GM12878 (cell line): ENCODE measurements around the gene SEMA3D. TPM values are rescaled to one million over a fixed set of nuclear protein-coding genes. Genes with fewer than 3 reads are reported as not detected.

Source experiments
- ATAC-seq: fragments of 200-7000 bp; cut with Tn5 transposase; 3 replicates; pipeline ENCODE4 v1.9.1; 2020; ENCODE audit warnings: mild to moderate bottlenecking, moderate library complexity
- BruUV-seq: library from RNA; stranded (reverse); fragments of 400-500 nt; replicated peaks from 2 replicates; lab custom pipeline; 2021; lab: Mats Ljungman, UMichigan
- CTCF ChIA-PET: fragments of 300-600 bp; sonication (Branson Sonifier 250); formaldehyde crosslinking; extraction: SDS; loops from one replicate; lab custom pipeline; 2021; ENCODE audit warnings: inconsistent platforms; lab: Yijun Ruan, JAX
- POLR2A ChIA-PET: fragments of 350-600 bp; formaldehyde crosslinking; extraction: SDS; loops from one replicate; lab custom pipeline; 2021; ENCODE audit warnings: inconsistent platforms; lab: Charles Lee
- RAD21 ChIA-PET: fragments of 300-600 bp; sonication (Branson Sonifier 250); formaldehyde crosslinking; loops from one replicate; lab custom pipeline; 2023; ENCODE audit warnings: antibody characterized with exemption; ENCODE audit not compliant: unreplicated experiment; lab: Charles Lee
- SMC1A ChIA-PET: fragments of 300-600 bp; sonication (Branson Sonifier 250); formaldehyde crosslinking; loops from one replicate; lab custom pipeline; 2023; ENCODE audit not compliant: unreplicated experiment, uncharacterized antibody; lab: Charles Lee
- DNase-seq: peaks from one replicate; pipeline ENCODE4 v3.0.0-alpha.2; 2011; ENCODE audit warnings: low read depth, low spot score
- FAIRE-seq: peaks from 3 replicates; lab custom pipeline; 2011; peaks lifted over from hg19 to GRCh38; lab: Jason Lieb, UNC
- H2AFZ ChIP-seq: 2 replicates; pipeline ENCODE4 v1.6.0; 2011; ENCODE audit warnings: low read depth, low read length, control low read depth; ENCODE audit not compliant: control insufficient read depth
- H3K27ac ChIP-seq: 2 replicates; pipeline ENCODE4 v1.5.1; 2011; ENCODE audit warnings: control low read depth; ENCODE audit not compliant: control insufficient read depth, insufficient read depth
- H3K27me3 ChIP-seq, 2 experiments: replicated peaks in 1 of 2; 2 replicates each; pipeline versions ENCODE4 v1.6.0 to v1.6.1; 2011; ENCODE audit warnings: low read length in 1 of 2; ENCODE audit not compliant: control insufficient read depth in 2 of 2, insufficient read depth in 2 of 2
- H3K36me3 ChIP-seq, 2 experiments: 2 replicates each; pipeline ENCODE4 v1.5.1; 2011; ENCODE audit warnings: low read length in 1 of 2; ENCODE audit not compliant: control insufficient read depth in 2 of 2, insufficient read depth in 2 of 2
- H3K4me1 ChIP-seq: 2 replicates; pipeline ENCODE4 v1.6.1; 2011; ENCODE audit warnings: mild to moderate bottlenecking, low read length, moderate library complexity, mixed read lengths; ENCODE audit not compliant: control insufficient read depth, insufficient read depth
- H3K4me2 ChIP-seq: 2 replicates; pipeline ENCODE4 v1.6.0; 2011; ENCODE audit warnings: control low read depth; ENCODE audit not compliant: control insufficient read depth, insufficient read depth
- H3K4me3 ChIP-seq: fragments of 200-600 bp; sonication (generic); 2 replicates; pipeline ENCODE4 v1.5.1; 2016
- H3K79me2 ChIP-seq: 2 replicates; pipeline ENCODE4 v1.6.0; 2011; ENCODE audit warnings: low read length; ENCODE audit not compliant: control insufficient read depth, insufficient read depth
- H3K9ac ChIP-seq: 2 replicates; pipeline ENCODE4 v1.8.0; 2011; ENCODE audit warnings: low read length, control low read depth, mixed read lengths; ENCODE audit not compliant: control insufficient read depth, insufficient read depth
- H3K9me3 ChIP-seq: replicated peaks from 3 replicates; pipeline ENCODE4 v1.5.1; 2011; ENCODE audit warnings: mild to moderate bottlenecking, low read length; ENCODE audit not compliant: control insufficient read depth, insufficient read depth
- H4K20me1 ChIP-seq: 2 replicates; pipeline ENCODE4 v1.6.0; 2011; ENCODE audit not compliant: control insufficient read depth, insufficient read depth
- CHD1 ChIP-seq: IDR thresholded peaks from 2 replicates; pipeline ENCODE4 v1.6.1; 2012; ENCODE audit warnings: low read depth, low read length, improper control_type of control experiment
- HCFC1 ChIP-seq: fragments of 150-350 bp; IDR thresholded peaks from 2 replicates; pipeline ENCODE4 v1.6.1; 2014; ENCODE audit warnings: low read length
- KAT2A ChIP-seq: conservative IDR thresholded peaks from 2 replicates; pipeline ENCODE4 v1.6.1; 2011; ENCODE audit warnings: low read depth, low read length; ENCODE audit not compliant: control insufficient read depth
- MXI1 ChIP-seq: fragments of 150-350 bp; IDR thresholded peaks from 2 replicates; pipeline ENCODE4 v1.6.1; 2011; ENCODE audit warnings: low read depth, mild to moderate bottlenecking, inconsistent platforms, low read length, improper control_type of control experiment
- RELA ChIP-seq: fragments of 450-650 bp; IDR thresholded peaks from 2 replicates; pipeline ENCODE4 v1.8.0; 2014; ENCODE audit warnings: borderline replicate concordance; ENCODE audit not compliant: partially characterized antibody
- SMAD5 ChIP-seq: IDR thresholded peaks from 2 replicates; pipeline ENCODE4 v1.6.1; 2016; ENCODE audit warnings: antibody characterized with exemption, low read depth
- SMARCA5 ChIP-seq: fragments of 450-650 bp; IDR thresholded peaks from 2 replicates; pipeline ENCODE4 v1.6.1; 2017; ENCODE audit warnings: mild to moderate bottlenecking
- TBL1XR1 ChIP-seq: IDR thresholded peaks from 2 replicates; pipeline ENCODE4 v1.6.1; 2012; ENCODE audit warnings: low read depth, low read length, improper control_type of control experiment
- TCF3 ChIP-seq: IDR thresholded peaks from 2 replicates; pipeline ENCODE4 v1.6.1; 2012; ENCODE audit warnings: low read depth, mild to moderate bottlenecking, low read length, borderline replicate concordance; ENCODE audit not compliant: insufficient read depth
- ZBED1 ChIP-seq: IDR thresholded peaks from 2 replicates; pipeline ENCODE4 v1.6.1; 2016; ENCODE audit warnings: borderline replicate concordance
- WGBS: methylation state at CpG from one replicate; pipeline ENCODE4 v1.1.6; 2016; ENCODE audit warnings: low lambda C conversion rate; ENCODE audit not compliant: insufficient replicate concordance, insufficient coverage; ENCODE audit errors: missing lambda C conversion rate; 5-methylcytosine and 5-hydroxymethylcytosine counted together
- in situ Hi-C: fragments of 300-500 bp; cut with MboI; formaldehyde crosslinking; loops from 9 replicates; pipeline ENCODE4 v1.14.3; 2018; ENCODE audit warnings: mixed read lengths
- intact Hi-C: fragments of 100-400 bp; cut with micrococcal nuclease; formaldehyde crosslinking; loops from one replicate; pipeline ENCODE4 v1.14.2; 2022; ENCODE audit not compliant: unreplicated experiment
- polyA plus RNA-seq, 11 experiments: library from polyadenylated mRNA; depleted of rRNA in 4 of 11; unstranded in 6 of 11; stranded (reverse) in 5 of 11; fragments of >200 nt; fragmentation: Nextera tagmentation in 4 of 11; fragmentation: Illumina TruSeq in 1 of 11; extraction: Ambion mirVana in 4 of 11; extraction: Trizol in 1 of 11; gene quantifications; 1 replicate in 1 of 11; 2 replicates in 10 of 11; pipeline versions ENCODE4 v1.2.1 to v1.2.3, GENCODE V29; 2011 to 2016; ENCODE audit warnings: inconsistent platforms in 2 of 11, missing spikeins in 2 of 11, low read depth in 1 of 11
- total RNA-seq, 4 experiments: library from RNA; depleted of rRNA in 3 of 4; stranded (reverse); fragments of >200 nt in 3 of 4; fragmentation: Illumina TruSeq in 1 of 4; extraction: Trizol in 1 of 4; gene quantifications; 2 replicates each; pipeline versions ENCODE4 v1.2.1 to v1.2.3, GENCODE V29; 2013 to 2021
- TF ChIP-seq, protein P1 (sequence below): fragments of 450-650 bp; formaldehyde crosslinking; IDR thresholded peaks from 2 replicates; pipeline ENCODE4 v1.4.0; 2020; ENCODE audit warnings: mild to moderate bottlenecking, moderate library complexity
- TF ChIP-seq, protein P2 (sequence below): fragments of 450-650 bp; conservative IDR thresholded peaks from 2 replicates; pipeline ENCODE4 v1.6.1; 2017; ENCODE audit warnings: mild to moderate bottlenecking, moderate library complexity
- TF ChIP-seq, protein P3 (sequence below): fragments of 450-650 bp; formaldehyde crosslinking; IDR thresholded peaks from 2 replicates; pipeline ENCODE4 v1.4.0; 2022; ENCODE audit warnings: mild to moderate bottlenecking, moderate library complexity
- TF ChIP-seq, protein P4 (sequence below): IDR thresholded peaks from 2 replicates; pipeline ENCODE4 v1.6.1; 2011; ENCODE audit warnings: low read depth, low read length, improper control_type of control experiment, borderline replicate concordance

Gene SEMA3D
- total and polyA plus RNA-seq, 10 of the 15 experiments (the other 5 are each of a cell fraction or from before 2014, with no cell fraction given) = 0.04 TPM; not detected in 9

DNA sequence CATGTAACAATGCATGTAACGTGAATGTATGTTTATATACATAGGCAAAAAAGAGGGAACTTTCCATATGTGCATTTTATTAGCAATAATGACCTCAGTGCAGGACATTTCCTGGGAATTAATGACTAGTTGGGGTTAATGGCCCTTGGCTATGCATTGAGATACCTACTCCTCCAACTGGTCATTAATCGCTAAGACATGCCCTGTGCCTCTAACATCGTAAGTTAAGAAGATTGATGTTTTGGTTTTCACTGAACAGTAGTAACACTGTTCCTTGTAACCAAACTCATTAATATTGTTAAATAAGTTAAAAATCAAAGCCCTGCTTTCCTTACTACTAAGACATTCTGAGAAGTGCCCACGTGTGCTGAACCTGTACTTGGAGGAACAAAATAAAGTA lies 61.7 kb downstream of the SEMA3D start:
- RAD21 ChIA-PET = no interaction called here
- no peak for TF ChIP-seq SMAD5
- no peak for TF ChIP-seq SMARCA5
- no peak for TF ChIP-seq ZBED1
- TF ChIP-seq, protein P1, sequence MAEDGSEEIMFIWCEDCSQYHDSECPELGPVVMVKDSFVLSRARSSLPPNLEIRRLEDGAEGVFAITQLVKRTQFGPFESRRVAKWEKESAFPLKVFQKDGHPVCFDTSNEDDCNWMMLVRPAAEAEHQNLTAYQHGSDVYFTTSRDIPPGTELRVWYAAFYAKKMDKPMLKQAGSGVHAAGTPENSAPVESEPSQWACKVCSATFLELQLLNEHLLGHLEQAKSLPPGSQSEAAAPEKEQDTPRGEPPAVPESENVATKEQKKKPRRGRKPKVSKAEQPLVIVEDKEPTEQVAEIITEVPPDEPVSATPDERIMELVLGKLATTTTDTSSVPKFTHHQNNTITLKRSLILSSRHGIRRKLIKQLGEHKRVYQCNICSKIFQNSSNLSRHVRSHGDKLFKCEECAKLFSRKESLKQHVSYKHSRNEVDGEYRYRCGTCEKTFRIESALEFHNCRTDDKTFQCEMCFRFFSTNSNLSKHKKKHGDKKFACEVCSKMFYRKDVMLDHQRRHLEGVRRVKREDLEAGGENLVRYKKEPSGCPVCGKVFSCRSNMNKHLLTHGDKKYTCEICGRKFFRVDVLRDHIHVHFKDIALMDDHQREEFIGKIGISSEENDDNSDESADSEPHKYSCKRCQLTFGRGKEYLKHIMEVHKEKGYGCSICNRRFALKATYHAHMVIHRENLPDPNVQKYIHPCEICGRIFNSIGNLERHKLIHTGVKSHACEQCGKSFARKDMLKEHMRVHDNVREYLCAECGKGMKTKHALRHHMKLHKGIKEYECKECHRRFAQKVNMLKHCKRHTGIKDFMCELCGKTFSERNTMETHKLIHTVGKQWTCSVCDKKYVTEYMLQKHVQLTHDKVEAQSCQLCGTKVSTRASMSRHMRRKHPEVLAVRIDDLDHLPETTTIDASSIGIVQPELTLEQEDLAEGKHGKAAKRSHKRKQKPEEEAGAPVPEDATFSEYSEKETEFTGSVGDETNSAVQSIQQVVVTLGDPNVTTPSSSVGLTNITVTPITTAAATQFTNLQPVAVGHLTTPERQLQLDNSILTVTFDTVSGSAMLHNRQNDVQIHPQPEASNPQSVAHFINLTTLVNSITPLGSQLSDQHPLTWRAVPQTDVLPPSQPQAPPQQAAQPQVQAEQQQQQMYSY (CRISPR knock-in tag) = no peak
- no peak for TF ChIP-seq HCFC1
- TF ChIP-seq KAT2A = no peak
- TF ChIP-seq, protein P2, sequence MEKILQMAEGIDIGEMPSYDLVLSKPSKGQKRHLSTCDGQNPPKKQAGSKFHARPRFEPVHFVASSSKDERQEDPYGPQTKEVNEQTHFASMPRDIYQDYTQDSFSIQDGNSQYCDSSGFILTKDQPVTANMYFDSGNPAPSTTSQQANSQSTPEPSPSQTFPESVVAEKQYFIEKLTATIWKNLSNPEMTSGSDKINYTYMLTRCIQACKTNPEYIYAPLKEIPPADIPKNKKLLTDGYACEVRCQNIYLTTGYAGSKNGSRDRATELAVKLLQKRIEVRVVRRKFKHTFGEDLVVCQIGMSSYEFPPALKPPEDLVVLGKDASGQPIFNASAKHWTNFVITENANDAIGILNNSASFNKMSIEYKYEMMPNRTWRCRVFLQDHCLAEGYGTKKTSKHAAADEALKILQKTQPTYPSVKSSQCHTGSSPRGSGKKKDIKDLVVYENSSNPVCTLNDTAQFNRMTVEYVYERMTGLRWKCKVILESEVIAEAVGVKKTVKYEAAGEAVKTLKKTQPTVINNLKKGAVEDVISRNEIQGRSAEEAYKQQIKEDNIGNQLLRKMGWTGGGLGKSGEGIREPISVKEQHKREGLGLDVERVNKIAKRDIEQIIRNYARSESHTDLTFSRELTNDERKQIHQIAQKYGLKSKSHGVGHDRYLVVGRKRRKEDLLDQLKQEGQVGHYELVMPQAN = no peak
- TF ChIP-seq CHD1 = no peak
- TF ChIP-seq TBL1XR1 = no peak
- no peak for TF ChIP-seq TCF3
- no peak for TF ChIP-seq MXI1
- TF ChIP-seq RELA = no peak
- TF ChIP-seq, protein P3, sequence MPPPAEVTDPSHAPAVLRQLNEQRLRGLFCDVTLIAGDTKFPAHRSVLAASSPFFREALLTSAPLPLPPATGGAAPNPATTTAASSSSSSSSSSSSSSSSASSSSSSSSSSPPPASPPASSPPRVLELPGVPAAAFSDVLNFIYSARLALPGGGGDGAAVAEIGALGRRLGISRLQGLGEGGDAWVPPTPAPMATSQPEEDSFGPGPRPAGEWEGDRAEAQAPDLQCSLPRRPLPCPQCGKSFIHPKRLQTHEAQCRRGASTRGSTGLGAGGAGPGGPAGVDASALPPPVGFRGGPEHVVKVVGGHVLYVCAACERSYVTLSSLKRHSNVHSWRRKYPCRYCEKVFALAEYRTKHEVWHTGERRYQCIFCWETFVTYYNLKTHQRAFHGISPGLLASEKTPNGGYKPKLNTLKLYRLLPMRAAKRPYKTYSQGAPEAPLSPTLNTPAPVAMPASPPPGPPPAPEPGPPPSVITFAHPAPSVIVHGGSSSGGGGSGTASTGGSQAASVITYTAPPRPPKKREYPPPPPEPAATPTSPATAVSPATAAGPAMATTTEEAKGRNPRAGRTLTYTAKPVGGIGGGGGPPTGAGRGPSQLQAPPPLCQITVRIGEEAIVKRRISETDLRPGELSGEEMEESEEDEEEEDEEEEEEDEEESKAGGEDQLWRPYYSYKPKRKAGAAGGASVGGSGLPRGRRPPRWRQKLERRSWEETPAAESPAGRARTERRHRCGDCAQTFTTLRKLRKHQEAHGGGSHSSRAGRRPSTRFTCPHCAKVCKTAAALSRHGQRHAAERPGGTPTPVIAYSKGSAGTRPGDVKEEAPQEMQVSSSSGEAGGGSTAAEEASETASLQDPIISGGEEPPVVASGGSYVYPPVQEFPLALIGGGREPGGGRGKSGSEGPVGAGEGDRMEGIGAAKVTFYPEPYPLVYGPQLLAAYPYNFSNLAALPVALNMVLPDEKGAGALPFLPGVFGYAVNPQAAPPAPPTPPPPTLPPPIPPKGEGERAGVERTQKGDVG (CRISPR knock-in tag) = no peak
- TF ChIP-seq, protein P4, sequence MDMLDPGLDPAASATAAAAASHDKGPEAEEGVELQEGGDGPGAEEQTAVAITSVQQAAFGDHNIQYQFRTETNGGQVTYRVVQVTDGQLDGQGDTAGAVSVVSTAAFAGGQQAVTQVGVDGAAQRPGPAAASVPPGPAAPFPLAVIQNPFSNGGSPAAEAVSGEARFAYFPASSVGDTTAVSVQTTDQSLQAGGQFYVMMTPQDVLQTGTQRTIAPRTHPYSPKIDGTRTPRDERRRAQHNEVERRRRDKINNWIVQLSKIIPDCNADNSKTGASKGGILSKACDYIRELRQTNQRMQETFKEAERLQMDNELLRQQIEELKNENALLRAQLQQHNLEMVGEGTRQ = no peak
- Histone ChIP-seq H2AFZ (no peak overlapping the region), H3K79me2 (no peaks in the 10 kb centered on the region), H3K4me3 (no peak overlapping the region), H3K27me3 (no peaks in the 10 kb centered on the region), H3K4me2 (no peak overlapping the region), H3K9me3 (no peaks in the 10 kb centered on the region), H3K36me3 (no peaks in the 10 kb centered on the region), H4K20me1 (no peaks in the 10 kb centered on the region), H3K9ac (no peak overlapping the region), H3K27ac (no peak overlapping the region), H3K4me1 (no peaks in the 10 kb centered on the region)
- SMC1A ChIA-PET = no interaction called here
- WGBS = 35% methylated on average over 4 of the region's 4 CpGs
- BruUV-seq = no TSS peak
- intact Hi-C loops = no loop called here
- in situ Hi-C loops = no loop called here
- FAIRE-seq (no peak), DNase-seq (no peak), ATAC-seq (no peak)
- CTCF ChIA-PET = no interaction called here
- POLR2A ChIA-PET = no interaction called here
